Left lung (tissue), 10 donors: Measurements from ENCODE around the gene CASZ1. TPM values are rescaled to one million over a fixed set of nuclear protein-coding genes. Genes with fewer than 3 reads are reported as not detected.

Experiments used
- ATAC-seq: fragments of 200-7000 bp; cut with Tn5 transposase; one replicate; pipeline ENCODE4 v1.9.1; 2020; ENCODE audit warnings: moderate library complexity
- DNase-seq, 4 donors: peaks; one replicate each; pipeline ENCODE4 v3.0.0-alpha.2; 2013 to 2020
- H3K27ac ChIP-seq, 2 donors: fragments of 200-600 bp; sonication (generic) in 1 of 2; one replicate each; pipeline versions ENCODE4 v1.5.0 to v1.8.0; 2020 to 2021
- H3K27me3 ChIP-seq, 2 donors: fragments of 200-600 bp; sonication (generic) in 1 of 2; one replicate each; pipeline versions ENCODE4 v1.5.0 to v1.8.0; 2020 to 2021
- H3K36me3 ChIP-seq, 2 donors: fragments of 200-600 bp; sonication (generic) in 1 of 2; one replicate each; pipeline versions ENCODE4 v1.5.0 to v1.8.0; 2020 to 2021
- H3K4me1 ChIP-seq, 2 donors: fragments of 200-600 bp; one replicate each; pipeline ENCODE4 v1.8.0; 2021
- H3K4me3 ChIP-seq, 2 donors: fragments of 200-600 bp; sonication (generic) in 1 of 2; one replicate each; pipeline versions ENCODE4 v1.5.0 to v1.8.0; 2020 to 2021; ENCODE audit warnings: mild to moderate bottlenecking in 1 of 2
- H3K9me3 ChIP-seq, 2 donors: fragments of 200-600 bp; sonication (generic) in 1 of 2; one replicate each; pipeline versions ENCODE4 v1.5.0 to v1.8.0; 2020 to 2021
- CTCF ChIP-seq, 2 donors: fragments of 200-600 bp; sonication (generic) in 1 of 2; IDR thresholded peaks; one replicate each; pipeline versions ENCODE4 v1.5.0 to v1.8.0; 2021; ENCODE audit warnings: antibody characterized with exemption in 2 of 2
- intact Hi-C, 2 donors: fragments of 100-400 bp; cut with DNase I; formaldehyde crosslinking; loops; one replicate each; pipeline versions ENCODE4 v1.11.2 to v1.14.2; 2022
- polyA plus RNA-seq, 6 donors: library from polyadenylated mRNA; unstranded; fragments of 120-200 nt; gene quantifications; one replicate each; pipeline ENCODE4 v1.2.1, GENCODE V29; 2013; ENCODE audit not compliant: insufficient read length in 6 of 6
- total RNA-seq, 2 donors: library from RNA; stranded (reverse); fragmentation: NEBNext Ultra II Directional; extraction: Animal tissue kit (Norgen Biotek cat#: 25700); gene quantifications; one replicate each; pipeline ENCODE4 v1.2.1, GENCODE V29; 2021
- donor health status: DM: no; HTN: yes; CAD: no.
- donor health status: DM: no; HTN: no; CAD: no.

Gene CASZ1
- total and polyA plus RNA-seq, 8 donors: 15.1 to 44.0 (median 21.1) TPM

- Histone ChIP-seq H3K4me1 (peaks cover 21 to 22% of the 10 kb centered on the region in 2 donors), H3K9me3 (no peaks in the 10 kb centered on the region), H3K27ac (no peak overlapping the region), H3K4me3 (no peak overlapping the region), H3K36me3 (no peaks in the 10 kb centered on the region), H3K27me3 (no peaks in the 10 kb centered on the region)
- intact Hi-C loops: no loop called here
- ATAC-seq (no peak), DNase-seq (no peak)
- TF ChIP-seq CTCF (IDR thresholded peaks at IDR 0.05): no peak
These were observed 73.6 kb downstream of the CASZ1 start for GRCh38 chr1:10722803-10723202.

- Histone ChIP-seq H3K4me1 (peaks cover 12 to 27% of the 10 kb centered on the region in 2 donors), H3K36me3 (no peaks in the 10 kb centered on the region), H3K27me3 (peaks cover 0 to 4% of the 10 kb centered on the region in 2 donors), H3K9me3 (no peaks in the 10 kb centered on the region), H3K27ac (no peak overlapping the region), H3K4me3 (no peak overlapping the region)
- intact Hi-C loops: no loop called here
- no peak for DNase-seq
- TF ChIP-seq CTCF (IDR thresholded peaks at IDR 0.05): no peak
- no peak for ATAC-seq
These were observed 74.8 kb downstream of the CASZ1 start for GRCh38 chr1:10721381-10722321.

GRCh38 chr1:10720635-10721034 lies 75.8 kb downstream of the CASZ1 start:
- TF ChIP-seq CTCF (IDR thresholded peaks at IDR 0.05): no peak
- no peaks in the 10 kb centered on the region for H3K36me3 ChIP-seq
- H3K9me3 ChIP-seq: no peaks in the 10 kb centered on the region
- intact Hi-C loops: no loop called here
- H3K27me3 ChIP-seq: peaks cover 0 to 7% of the 10 kb centered on the region in 2 donors
- H3K4me1 ChIP-seq: peaks cover 10 to 27% of the 10 kb centered on the region in 2 donors
- no peak overlapping the region for H3K4me3 ChIP-seq
- no peak overlapping the region for H3K27ac ChIP-seq
- no peak for ATAC-seq
- DNase-seq: no peak

GRCh38 chr1:10718083-10718415 lies 78.4 kb downstream of the CASZ1 start:
- no peaks in the 10 kb centered on the region for H3K36me3 ChIP-seq
- H3K4me1 ChIP-seq: peaks cover 0 to 11% of the 10 kb centered on the region in 2 donors
- TF ChIP-seq CTCF (IDR thresholded peaks at IDR 0.05): no peak
- no peaks in the 10 kb centered on the region for H3K9me3 ChIP-seq
- ATAC-seq: no peak
- H3K4me3 ChIP-seq: no peak overlapping the region
- intact Hi-C loops: no loop called here
- H3K27me3 ChIP-seq: peaks cover 0 to 7% of the 10 kb centered on the region in 2 donors
- DNase-seq: no peak
- peak overlapping the region in 1 of 2 donors; percentile 48 for H3K27ac ChIP-seq

GRCh38 chr1:10717296-10718082 lies 79.0 kb downstream of the CASZ1 start:
- ATAC-seq: no peak
- TF ChIP-seq CTCF (IDR thresholded peaks at IDR 0.05): no peak
- Histone ChIP-seq H3K36me3 (no peaks in the 10 kb centered on the region), H3K27me3 (peaks cover 0 to 10% of the 10 kb centered on the region in 2 donors), H3K4me1 (peaks cover 0 to 11% of the 10 kb centered on the region in 2 donors), H3K27ac (peak overlapping the region in 1 of 2 donors; percentile 48), H3K9me3 (no peaks in the 10 kb centered on the region), H3K4me3 (no peak overlapping the region)
- DNase-seq: no peak
- intact Hi-C loops: no loop called here
